Measurements from ENCODE around the gene NUP205.
"Not testable (repeated sequence)": the region's sequence is repeated elsewhere in the genome, so short reads cannot be mapped to it uniquely, and the experiment has no call there.

The NUP205 gene

DNA sequence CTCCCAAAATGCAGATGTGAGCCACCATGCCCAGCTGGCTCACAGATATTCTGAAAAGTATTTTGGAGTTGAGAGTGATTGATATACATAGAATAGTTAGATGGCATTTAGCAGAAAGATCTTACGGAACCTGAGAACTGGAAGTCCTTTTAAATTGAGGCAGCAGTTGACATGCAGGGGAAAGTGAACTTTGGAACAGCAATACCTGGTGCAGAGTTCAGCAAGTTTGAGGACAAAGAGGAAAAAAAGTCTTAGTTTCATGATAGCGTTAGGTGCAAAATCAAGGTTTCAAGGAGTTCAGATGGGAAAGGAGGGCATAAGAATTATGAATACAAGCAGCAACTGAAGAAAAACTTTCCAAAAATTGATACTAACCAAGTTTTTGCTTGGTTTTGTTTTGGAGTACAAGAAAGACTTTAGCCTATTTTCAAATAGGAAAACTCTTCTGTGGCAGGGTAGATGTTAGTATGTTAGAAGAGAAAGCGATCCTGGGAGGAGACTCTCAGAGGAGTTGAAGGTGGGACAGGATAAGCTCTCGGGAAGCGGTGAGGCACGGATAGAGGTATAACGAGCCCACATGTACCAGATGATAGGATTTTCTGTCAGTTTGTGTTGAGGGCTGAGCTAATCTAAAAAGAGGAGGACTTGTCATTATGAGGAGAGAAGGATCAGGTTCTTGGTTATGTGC, 76.6 kb downstream of the NUP205 start:
- FAIRE-seq, result peak; percentile 27
- no peak for TF ChIP-seq POLR2A (IDR thresholded peaks at IDR 0.05; ENCODE audit: low read depth, low read length)
- TF ChIP-seq POLR2AphosphoS5 (IDR thresholded peaks at IDR 0.05; ENCODE audit: low read depth, low read length), result no peak
- no peak for TF ChIP-seq TAF1 (IDR thresholded peaks at IDR 0.05; ENCODE audit: borderline replicate concordance, low read depth, low read length)

DNA sequence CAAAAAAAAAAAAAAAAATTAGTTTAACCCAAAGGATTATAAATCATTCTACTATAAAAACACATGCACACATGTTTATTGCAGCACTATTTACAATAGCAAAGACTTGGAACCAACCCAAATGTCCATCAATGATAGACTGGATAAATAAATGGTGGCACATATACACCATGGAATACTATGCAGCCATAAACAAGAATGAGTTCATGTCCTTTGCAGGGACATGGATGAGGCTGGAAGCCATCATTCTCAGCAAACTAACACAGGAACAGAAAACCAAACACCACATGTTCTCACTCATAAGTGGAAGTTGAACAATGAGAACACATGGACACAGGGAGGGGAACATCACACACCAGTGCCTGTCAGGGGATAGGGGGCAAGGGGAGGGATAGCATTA, 82.0 kb downstream of the NUP205 start:
- not testable (repeated sequence) for DNase-seq (ENCODE audit: insufficient read length); FAIRE-seq

More for the DNA sequence above, 76.6 kb downstream of the NUP205 start:
- no peak for DNase-seq (ENCODE audit: insufficient read length)

DNA sequence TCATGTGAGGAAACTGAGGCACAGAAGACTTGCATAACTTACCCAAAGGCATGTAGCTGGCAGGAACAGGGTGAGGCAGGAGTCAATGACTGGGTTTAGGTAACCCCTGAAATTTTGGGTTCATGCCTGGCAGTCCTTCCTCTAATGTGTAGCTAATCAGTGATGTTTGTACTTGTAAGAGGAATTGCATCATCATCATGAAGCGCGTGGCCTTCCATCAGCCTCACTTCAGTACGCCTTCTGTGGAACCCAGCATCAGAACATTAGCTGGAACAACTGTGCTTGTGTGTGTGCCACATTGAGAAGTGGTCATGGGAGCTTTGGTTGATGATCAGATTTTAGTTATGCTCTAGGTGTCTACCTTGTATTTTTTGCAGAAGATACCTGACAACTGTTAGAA, 86.4 kb downstream of the NUP205 start:
- DNase-seq (ENCODE audit: insufficient read length), result no peak
- TF ChIP-seq TAF1 (IDR thresholded peaks at IDR 0.05; ENCODE audit: borderline replicate concordance, low read depth, low read length) (no peak), POLR2AphosphoS5 (IDR thresholded peaks at IDR 0.05; ENCODE audit: low read depth, low read length) (no peak), POLR2A (IDR thresholded peaks at IDR 0.05; ENCODE audit: low read depth, low read length) (no peak)
- FAIRE-seq, result no peak

DNA sequence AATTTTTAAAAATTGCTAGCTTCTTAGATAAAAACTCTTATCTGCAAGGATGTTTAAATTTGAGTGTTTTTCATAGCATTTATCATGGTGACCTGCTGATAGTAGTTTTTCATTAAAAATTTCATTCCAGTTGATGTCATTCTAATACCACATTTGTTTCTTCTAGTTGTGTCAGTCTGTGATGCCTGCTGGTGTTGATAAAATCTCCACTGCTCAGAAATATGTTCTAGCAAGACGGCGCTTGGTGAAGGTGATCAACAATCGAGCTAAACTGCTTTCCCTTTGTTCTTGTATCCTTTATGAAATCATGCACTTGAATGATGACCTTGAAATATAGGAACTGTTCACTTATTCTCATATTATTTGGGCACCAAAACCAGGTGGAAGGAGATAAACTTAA, 87.0 kb downstream of the NUP205 start:
- no peak for DNase-seq (ENCODE audit: insufficient read length)
- TF ChIP-seq TAF1 (IDR thresholded peaks at IDR 0.05; ENCODE audit: borderline replicate concordance, low read depth, low read length), result no peak
- TF ChIP-seq POLR2A (IDR thresholded peaks at IDR 0.05; ENCODE audit: low read depth, low read length), result no peak
- TF ChIP-seq POLR2AphosphoS5 (IDR thresholded peaks at IDR 0.05; ENCODE audit: low read depth, low read length), result no peak
- no peak for FAIRE-seq

- DNase-seq (ENCODE audit: insufficient read length) (no peak), FAIRE-seq (peak; percentile 17)
- TF ChIP-seq TAF1 (IDR thresholded peaks at IDR 0.05; ENCODE audit: borderline replicate concordance, low read depth, low read length) (no peak), POLR2A (IDR thresholded peaks at IDR 0.05; ENCODE audit: low read depth, low read length) (no peak), POLR2AphosphoS5 (IDR thresholded peaks at IDR 0.05; ENCODE audit: low read depth, low read length) (no peak)
Observed at GRCh38 chr7:135645296-135645904, 87.7 kb downstream of the NUP205 start.

DNA sequence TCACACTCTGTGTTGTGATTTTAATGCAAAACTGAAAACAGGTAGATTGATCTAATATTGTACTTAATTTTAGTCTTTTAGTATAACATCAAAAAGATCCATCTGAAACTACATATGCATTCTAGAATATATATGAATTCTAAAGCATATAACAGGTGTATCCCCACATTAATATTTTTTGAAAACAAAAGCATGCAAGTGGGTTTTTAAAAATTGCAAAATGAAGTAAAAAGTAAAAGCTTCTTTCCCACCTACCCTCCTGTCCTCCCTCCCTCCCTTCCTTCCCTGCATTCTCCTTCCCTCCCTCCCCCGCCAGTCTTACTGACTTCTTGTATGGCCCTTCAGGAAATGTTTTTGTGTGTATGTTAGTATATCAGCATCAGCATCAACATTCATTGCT, 90.0 kb downstream of the NUP205 start:
- FAIRE-seq (no peak), DNase-seq (ENCODE audit: insufficient read length) (no peak)
- no peak for TF ChIP-seq TAF1 (IDR thresholded peaks at IDR 0.05; ENCODE audit: borderline replicate concordance, low read depth, low read length)
- TF ChIP-seq POLR2AphosphoS5 (IDR thresholded peaks at IDR 0.05; ENCODE audit: low read depth, low read length), result no peak
- TF ChIP-seq POLR2A (IDR thresholded peaks at IDR 0.05; ENCODE audit: low read depth, low read length), result no peak

DNA sequence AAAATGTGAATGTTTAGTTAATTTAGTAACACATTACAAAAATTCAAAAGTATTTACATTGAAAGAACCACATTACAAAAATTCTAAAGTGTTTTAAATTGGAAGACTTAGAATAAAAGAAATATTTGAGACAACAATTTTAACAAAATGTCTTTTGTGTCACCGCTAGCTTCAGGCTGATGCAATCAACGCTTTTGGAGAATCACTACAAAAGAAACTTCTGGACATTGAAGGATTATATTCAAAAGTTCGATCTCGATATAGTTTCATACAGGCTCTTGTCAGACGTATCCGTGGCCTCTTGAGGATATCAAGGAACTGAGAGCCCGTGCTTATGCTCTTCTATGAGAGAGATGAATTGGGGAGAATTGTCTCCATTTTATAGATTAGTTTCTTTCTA, 90.5 kb downstream of the NUP205 start:
- DNase-seq (ENCODE audit: insufficient read length), result no peak
- TF ChIP-seq POLR2A (IDR thresholded peaks at IDR 0.05; ENCODE audit: low read depth, low read length) (no peak), TAF1 (IDR thresholded peaks at IDR 0.05; ENCODE audit: borderline replicate concordance, low read depth, low read length) (no peak), POLR2AphosphoS5 (IDR thresholded peaks at IDR 0.05; ENCODE audit: low read depth, low read length) (no peak)
- FAIRE-seq, result no peak

GRCh38 chr7:135650831-135651573, 93.3 kb downstream of the NUP205 start:
- TF ChIP-seq TAF1 (IDR thresholded peaks at IDR 0.05; ENCODE audit: borderline replicate concordance, low read depth, low read length) (no peak), POLR2A (IDR thresholded peaks at IDR 0.05; ENCODE audit: low read depth, low read length) (no peak), POLR2AphosphoS5 (IDR thresholded peaks at IDR 0.05; ENCODE audit: low read depth, low read length) (no peak)
- no peak for DNase-seq (ENCODE audit: insufficient read length)
- no peak for FAIRE-seq

DNA sequence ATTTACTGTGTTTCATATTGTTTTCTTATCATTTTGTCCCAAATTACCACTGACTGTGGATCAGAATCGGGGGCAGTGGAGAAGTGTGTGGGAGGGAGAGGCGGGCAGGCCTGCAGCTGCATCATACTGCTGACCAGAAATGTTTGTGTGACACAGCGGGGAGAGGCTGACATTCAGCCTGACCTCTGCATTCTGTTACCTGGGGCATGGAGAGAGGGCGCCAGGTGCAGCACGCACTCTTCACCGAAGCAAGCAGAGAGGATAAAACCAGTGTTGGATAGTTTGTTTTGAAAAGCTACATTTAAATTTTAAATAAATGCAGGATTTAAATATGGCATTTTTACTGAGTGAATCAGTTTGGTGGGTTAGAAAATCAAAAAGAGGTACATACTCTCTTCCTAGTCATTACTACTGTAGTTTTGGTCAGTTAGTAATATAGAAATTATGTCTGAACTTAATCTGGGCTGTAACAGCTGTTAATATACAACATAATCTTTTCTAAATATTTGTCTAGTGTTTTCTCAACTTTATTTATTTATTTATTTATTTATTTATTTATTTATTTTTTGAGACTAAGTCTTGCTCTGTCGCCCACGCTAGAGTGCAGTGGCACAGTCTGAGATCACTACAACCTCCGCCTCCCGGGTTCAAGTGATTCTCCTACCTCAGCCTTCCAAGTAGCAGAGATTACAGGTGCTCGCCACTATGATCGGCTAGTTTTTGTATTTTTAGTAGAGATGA, 95.8 kb downstream of the NUP205 start:
- DNase-seq (ENCODE audit: insufficient read length) (no peak), FAIRE-seq (no peak)
- no peak for TF ChIP-seq TAF1 (IDR thresholded peaks at IDR 0.05; ENCODE audit: borderline replicate concordance, low read depth, low read length)
- no peak for TF ChIP-seq POLR2AphosphoS5 (IDR thresholded peaks at IDR 0.05; ENCODE audit: low read depth, low read length)
- TF ChIP-seq POLR2A (IDR thresholded peaks at IDR 0.05; ENCODE audit: low read depth, low read length), result no peak

DNA sequence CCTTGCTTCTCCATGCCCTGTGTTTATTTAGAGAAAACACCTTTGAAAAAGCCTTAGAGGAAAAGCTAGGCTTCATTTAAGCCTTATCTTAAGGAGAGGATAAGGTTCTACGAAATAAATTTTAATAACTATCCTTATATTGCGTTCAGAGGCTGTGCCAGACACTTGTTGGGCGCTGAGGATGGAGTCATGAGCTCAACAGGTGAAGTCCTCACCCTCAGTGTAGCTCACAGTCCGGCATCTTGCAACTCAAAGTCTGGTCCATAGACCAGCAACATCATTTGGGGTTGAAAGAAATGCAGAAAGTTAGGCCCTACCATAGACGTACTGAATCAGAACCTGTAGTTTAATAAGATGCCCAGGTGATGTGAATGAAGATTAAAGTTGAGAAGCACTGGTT, 100.8 kb downstream of the NUP205 start:
- TF ChIP-seq POLR2AphosphoS5 (IDR thresholded peaks at IDR 0.05; ENCODE audit: low read depth, low read length), result no peak
- DNase-seq (ENCODE audit: insufficient read length) (no peak), FAIRE-seq (no peak)

GRCh38 chr7:135659159-135659846, 101.6 kb downstream of the NUP205 start:
- DNase-seq (ENCODE audit: insufficient read length) (no peak), FAIRE-seq (no peak)
- TF ChIP-seq POLR2A (IDR thresholded peaks at IDR 0.05; ENCODE audit: low read depth, low read length) (no peak), POLR2AphosphoS5 (IDR thresholded peaks at IDR 0.05; ENCODE audit: low read depth, low read length) (no peak), TAF1 (IDR thresholded peaks at IDR 0.05; ENCODE audit: borderline replicate concordance, low read depth, low read length) (no peak)

All from GM12892 (cell line).